ENCODE measurements around the gene PRG3. TPM values are rescaled to one million over a fixed set of nuclear protein-coding genes. Genes with fewer than 3 reads are reported as not detected.
"Not testable (repeated sequence)": the region's sequence is repeated elsewhere in the genome, so short reads cannot be mapped to it uniquely, and the experiment has no call there.

The PRG3 gene
- total and polyA plus RNA-seq, 12 donors, result not detected

GRCh38 chr11:57364851-57365660 is 15.9 kb downstream of the PRG3 start:
- no peaks in the 10 kb centered on the region for H3K36me3 ChIP-seq (replicated peaks in 1 of 2)
- no peaks in the 10 kb centered on the region for H3K27me3 ChIP-seq
- H3K9me3 ChIP-seq (replicated peaks in 1 of 3), result no peaks in the 10 kb centered on the region
- no peak overlapping the region for H3K4me3 ChIP-seq
- TF ChIP-seq CTCF (IDR thresholded peaks at IDR 0.05) (no peak), POLR2A (IDR thresholded peaks at IDR 0.05) (no peak)
- H3K4me1 ChIP-seq (replicated peaks in 1 of 2), result no peaks in the 10 kb centered on the region
- H3K27ac ChIP-seq, result no peak overlapping the region
- no peak for DNase-seq
- intact Hi-C loops (cut with DNase I), result no loop called here
- 78 to 83% (median 81%) methylated on average over 9 of the region's 9 CpGs for WGBS, 4 donors

- no peak overlapping the region for H3K4me3 ChIP-seq
- no peaks in the 10 kb centered on the region for H3K27me3 ChIP-seq
- intact Hi-C loops (cut with DNase I), result no loop called here
- WGBS, 4 donors, result 58 to 71% (median 60%) methylated on average over 6 to 7 of the region's 7 CpGs
- H3K9me3 ChIP-seq (replicated peaks in 1 of 3), result no peaks in the 10 kb centered on the region
- no peak overlapping the region for H3K27ac ChIP-seq
- DNase-seq, result no peak
- TF ChIP-seq POLR2A (IDR thresholded peaks at IDR 0.05) (no peak), CTCF (IDR thresholded peaks at IDR 0.05) (no peak)
- H3K4me1 ChIP-seq (replicated peaks in 1 of 2), result no peaks in the 10 kb centered on the region
- no peaks in the 10 kb centered on the region for H3K36me3 ChIP-seq (replicated peaks in 1 of 2)
Observed at GRCh38 chr11:57363131-57364080, 17.5 kb downstream of the PRG3 start.

DNA sequence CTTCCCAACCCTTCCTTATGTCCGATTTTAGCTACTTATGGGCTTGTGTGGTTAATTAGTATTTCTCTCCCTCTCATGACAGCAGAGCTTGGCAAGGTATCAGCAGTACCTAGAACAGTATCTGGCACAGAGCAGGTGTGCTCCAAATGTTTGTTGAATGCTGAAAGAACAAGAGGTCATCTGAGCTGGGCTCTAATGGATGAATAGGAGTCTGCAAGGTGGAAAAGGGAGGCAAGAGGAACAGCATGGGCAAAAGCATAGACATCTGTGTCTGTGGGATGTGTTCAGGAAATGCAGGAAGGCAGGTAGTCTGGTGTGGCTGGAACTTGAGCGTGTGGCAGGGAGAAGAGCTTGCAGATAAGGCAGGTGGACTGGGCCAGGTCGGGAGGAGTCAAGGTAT is 19.0 kb downstream of the PRG3 start:
- no peak for DNase-seq
- TF ChIP-seq CTCF (IDR thresholded peaks at IDR 0.05) (no peak), POLR2A (IDR thresholded peaks at IDR 0.05) (no peak)
- no peaks in the 10 kb centered on the region for H3K9me3 ChIP-seq (replicated peaks in 1 of 3)
- 65 to 83% (median 76%) methylated on average over 3 of the region's 3 CpGs for WGBS, 4 donors
- H3K4me3 ChIP-seq, result no peak overlapping the region
- no peaks in the 10 kb centered on the region for H3K36me3 ChIP-seq (replicated peaks in 1 of 2)
- H3K27me3 ChIP-seq, result no peaks in the 10 kb centered on the region
- H3K4me1 ChIP-seq (replicated peaks in 1 of 2), result no peaks in the 10 kb centered on the region
- intact Hi-C loops (cut with DNase I), result no loop called here
- no peak overlapping the region for H3K27ac ChIP-seq

GRCh38 chr11:57361420-57361819 is 19.5 kb downstream of the PRG3 start:
- H3K27me3 ChIP-seq; H3K4me3 ChIP-seq; H3K36me3 ChIP-seq (replicated peaks in 1 of 2); H3K27ac ChIP-seq; H3K4me1 ChIP-seq (replicated peaks in 1 of 2); DNase-seq; intact Hi-C loops (cut with DNase I); H3K9me3 ChIP-seq (replicated peaks in 1 of 3): not testable (repeated sequence)
